Left ventricle myocardium inferior (tissue), 1 donor: ENCODE data around the gene LVRN. TPM values are rescaled to one million over a fixed set of nuclear protein-coding genes. Genes with fewer than 3 reads are reported as not detected.

ENCODE experiments used
- DNase-seq: peaks from one replicate; pipeline ENCODE4 v3.0.0-alpha.2; 2020
- H3K27ac ChIP-seq: fragments of 200-600 bp; replicated peaks from 2 replicates; pipeline ENCODE4 v1.8.0; 2021
- H3K27me3 ChIP-seq: fragments of 200-600 bp; 2 replicates; pipeline ENCODE4 v1.8.0; 2021; ENCODE audit warnings: low read depth
- H3K36me3 ChIP-seq: fragments of 200-600 bp; 2 replicates; pipeline ENCODE4 v1.8.0; 2021
- H3K4me1 ChIP-seq: fragments of 200-600 bp; 2 replicates; pipeline ENCODE4 v1.8.0; 2021
- H3K4me3 ChIP-seq: fragments of 200-600 bp; 2 replicates; pipeline ENCODE4 v1.8.0; 2021; ENCODE audit warnings: mild to moderate bottlenecking, moderate library complexity
- H3K9me3 ChIP-seq: fragments of 200-600 bp; replicated peaks from 2 replicates; pipeline ENCODE4 v1.8.0; 2021
- intact Hi-C: fragments of 100-400 bp; cut with micrococcal nuclease; formaldehyde crosslinking; loops from one replicate; pipeline ENCODE4 v1.11.0; 2022
- total RNA-seq: library from RNA; stranded (reverse); fragmentation: NEBNext Ultra II Directional; extraction: Animal tissue kit (Norgen Biotek cat#: 25700); gene quantifications from one replicate; pipeline ENCODE4 v1.2.1, GENCODE V29; 2021
- TF ChIP-seq, protein P1 (sequence below): fragments of 200-600 bp; IDR thresholded peaks from 2 replicates; pipeline ENCODE4 v1.8.0; 2021; ENCODE audit warnings: antibody characterized with exemption, mild to moderate bottlenecking, borderline replicate concordance
- donor health status: DM: no; HTN: yes; CAD: no; lungs with severe emphysema.

LVRN gene
- total RNA-seq, 1 donor from 2014 or later = 0.14 TPM

DNA sequence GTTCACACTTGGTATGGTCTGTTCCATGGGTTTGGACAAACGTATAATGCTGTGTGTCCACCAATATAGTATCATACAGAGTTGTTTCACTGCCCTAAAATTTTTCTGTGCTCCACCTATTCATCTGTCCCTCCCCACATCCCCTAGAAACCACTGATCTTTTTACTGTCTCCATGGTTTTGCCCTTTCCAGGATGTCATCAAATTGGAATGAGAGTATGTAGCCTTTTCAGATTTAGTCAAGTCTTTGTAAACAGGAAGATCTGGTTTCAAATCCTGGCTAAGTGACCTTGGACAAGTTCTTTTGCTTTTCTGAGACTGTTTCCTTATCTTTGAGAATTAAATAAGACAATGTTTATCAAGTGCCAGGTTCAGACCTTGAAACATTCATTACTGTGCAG is 13.2 kb upstream of the LVRN start:
- H3K27ac ChIP-seq = peak overlapping the region; percentile 9
- no peak overlapping the region for H3K4me3 ChIP-seq
- intact Hi-C loops = no loop called here
- no peaks in the 10 kb centered on the region for H3K9me3 ChIP-seq
- H3K36me3 ChIP-seq = no peaks in the 10 kb centered on the region
- no peaks in the 10 kb centered on the region for H3K4me1 ChIP-seq
- no peak for DNase-seq
- H3K27me3 ChIP-seq = no peaks in the 10 kb centered on the region
- TF ChIP-seq, protein P1, sequence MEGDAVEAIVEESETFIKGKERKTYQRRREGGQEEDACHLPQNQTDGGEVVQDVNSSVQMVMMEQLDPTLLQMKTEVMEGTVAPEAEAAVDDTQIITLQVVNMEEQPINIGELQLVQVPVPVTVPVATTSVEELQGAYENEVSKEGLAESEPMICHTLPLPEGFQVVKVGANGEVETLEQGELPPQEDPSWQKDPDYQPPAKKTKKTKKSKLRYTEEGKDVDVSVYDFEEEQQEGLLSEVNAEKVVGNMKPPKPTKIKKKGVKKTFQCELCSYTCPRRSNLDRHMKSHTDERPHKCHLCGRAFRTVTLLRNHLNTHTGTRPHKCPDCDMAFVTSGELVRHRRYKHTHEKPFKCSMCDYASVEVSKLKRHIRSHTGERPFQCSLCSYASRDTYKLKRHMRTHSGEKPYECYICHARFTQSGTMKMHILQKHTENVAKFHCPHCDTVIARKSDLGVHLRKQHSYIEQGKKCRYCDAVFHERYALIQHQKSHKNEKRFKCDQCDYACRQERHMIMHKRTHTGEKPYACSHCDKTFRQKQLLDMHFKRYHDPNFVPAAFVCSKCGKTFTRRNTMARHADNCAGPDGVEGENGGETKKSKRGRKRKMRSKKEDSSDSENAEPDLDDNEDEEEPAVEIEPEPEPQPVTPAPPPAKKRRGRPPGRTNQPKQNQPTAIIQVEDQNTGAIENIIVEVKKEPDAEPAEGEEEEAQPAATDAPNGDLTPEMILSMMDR = no peak

DNA sequence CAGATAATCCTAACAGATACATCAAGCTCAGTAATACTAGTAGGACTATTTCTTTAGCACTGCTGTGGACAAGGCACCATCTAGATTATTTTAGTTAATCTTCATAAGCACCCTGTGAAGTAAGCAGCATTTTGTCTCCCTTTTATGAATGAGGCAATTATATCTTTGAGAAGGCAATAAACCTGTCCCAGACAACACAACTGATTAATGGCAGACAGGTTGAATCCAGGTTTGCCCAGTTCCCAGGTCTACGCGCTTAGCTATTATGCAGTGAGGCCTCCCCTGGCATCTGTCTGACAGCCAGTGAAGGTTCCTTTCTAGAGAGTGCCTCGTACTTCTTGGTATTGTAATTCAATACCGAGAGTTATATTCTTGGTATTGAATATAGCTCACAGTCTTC is 9.7 kb upstream of the LVRN start:
- Histone ChIP-seq H3K36me3 (no peaks in the 10 kb centered on the region), H3K27me3 (peaks cover 21% of the 10 kb centered on the region), H3K4me1 (no peaks in the 10 kb centered on the region), H3K27ac (no peak overlapping the region), H3K4me3 (no peak overlapping the region), H3K9me3 (no peaks in the 10 kb centered on the region)
- no peak for DNase-seq
- TF ChIP-seq, protein P1 = no peak
- intact Hi-C loops = no loop called here

DNA sequence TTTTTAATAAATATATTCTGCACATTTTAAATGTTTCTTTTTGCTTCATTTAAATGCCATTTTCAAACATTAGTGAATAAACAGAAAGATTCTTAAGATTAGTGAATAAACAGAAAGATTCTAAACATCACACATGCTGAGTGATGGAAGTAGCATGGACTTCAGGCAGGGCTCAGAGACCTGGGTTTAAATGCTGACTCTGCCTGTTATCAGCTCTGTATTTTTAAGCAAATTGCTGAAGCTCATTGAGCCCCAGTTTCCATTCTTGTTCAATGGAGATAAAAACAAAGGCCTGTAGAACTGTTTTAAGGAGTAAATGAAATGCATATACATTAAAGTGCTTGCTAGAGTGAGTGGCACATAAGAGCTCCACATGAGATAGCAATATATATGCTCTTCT is 8.1 kb upstream of the LVRN start:
- no peaks in the 10 kb centered on the region for H3K36me3 ChIP-seq
- intact Hi-C loops = no loop called here

DNA sequence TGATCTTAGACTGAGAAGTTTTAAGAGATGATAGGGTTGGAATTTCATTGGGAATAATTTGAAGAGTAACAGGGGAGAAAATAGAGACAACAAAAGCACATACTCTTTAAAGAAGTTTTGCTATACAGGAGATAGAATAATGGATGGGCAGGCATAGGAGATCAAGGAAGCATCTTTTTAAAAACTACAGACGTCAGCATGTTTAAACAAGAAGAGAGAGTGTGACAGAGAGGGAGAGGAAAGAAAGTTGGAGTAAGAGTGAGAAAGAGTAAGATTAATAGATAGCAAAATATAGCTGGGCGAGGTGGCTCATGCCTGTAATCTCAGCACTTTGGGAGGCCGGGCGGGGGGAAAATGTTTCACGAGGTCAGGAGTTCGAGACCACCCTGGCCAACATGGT is 5.3 kb upstream of the LVRN start:
- no peak for DNase-seq
- no peaks in the 10 kb centered on the region for H3K9me3 ChIP-seq
- TF ChIP-seq, protein P1 = no peak
- intact Hi-C loops = no loop called here
- no peak overlapping the region for H3K4me3 ChIP-seq
- H3K4me1 ChIP-seq = peaks cover 7% of the 10 kb centered on the region
- no peak overlapping the region for H3K27ac ChIP-seq
- H3K36me3 ChIP-seq = no peaks in the 10 kb centered on the region
- H3K27me3 ChIP-seq = peaks cover 64% of the 10 kb centered on the region

More for the DNA sequence above, 8.1 kb upstream of the LVRN start:
- H3K9me3 ChIP-seq = no peaks in the 10 kb centered on the region
- no peaks in the 10 kb centered on the region for H3K4me1 ChIP-seq
- peaks cover 36% of the 10 kb centered on the region for H3K27me3 ChIP-seq
- DNase-seq = no peak
- no peak overlapping the region for H3K27ac ChIP-seq
- H3K4me3 ChIP-seq = no peak overlapping the region
- TF ChIP-seq, protein P1 = no peak

DNA sequence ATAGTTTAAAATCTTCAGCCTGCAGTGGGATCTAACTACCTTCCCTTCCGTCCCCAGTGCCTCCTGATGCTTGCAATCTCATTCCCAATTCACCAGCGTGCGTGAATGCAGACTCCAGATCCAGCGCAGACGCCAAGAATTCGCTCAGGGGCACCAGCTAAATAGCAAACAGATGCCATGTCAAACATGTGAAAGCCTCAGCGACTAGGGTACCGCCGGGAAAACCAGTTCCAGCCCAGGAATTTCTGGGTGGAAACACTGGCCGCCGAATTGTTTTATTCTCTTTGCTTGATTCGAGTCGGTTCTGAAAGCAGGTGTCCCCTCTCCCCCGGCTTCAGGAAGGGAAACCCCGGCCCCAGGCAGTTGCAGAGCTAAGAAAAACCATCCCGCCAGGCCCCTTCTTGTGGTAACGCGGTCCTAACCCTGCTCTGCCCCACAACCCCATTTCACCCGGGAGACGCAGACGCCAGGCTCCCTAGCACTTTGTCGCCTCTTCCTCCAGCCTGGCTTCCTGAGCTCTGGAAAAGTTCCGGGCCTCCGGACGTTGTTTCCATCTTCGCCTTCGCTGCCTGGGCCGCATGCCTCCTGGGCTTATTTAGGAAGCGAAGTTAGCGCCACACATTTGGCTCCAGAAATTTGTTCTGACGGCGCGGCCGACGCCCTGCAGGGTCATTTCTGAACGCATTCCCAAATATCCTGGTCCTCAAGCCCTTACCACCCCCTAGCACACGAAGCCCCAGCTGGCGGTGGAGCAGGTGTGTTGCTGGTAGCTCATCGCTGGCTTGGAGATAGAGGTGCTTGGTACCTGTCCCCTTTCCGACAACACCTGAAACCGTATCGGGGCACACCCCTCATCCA is 665 bp upstream of the LVRN start:
- TF ChIP-seq, protein P1 = no peak
- Histone ChIP-seq H3K27me3 (peaks cover 94% of the 10 kb centered on the region), H3K27ac (no peak overlapping the region), H3K9me3 (no peaks in the 10 kb centered on the region), H3K36me3 (no peaks in the 10 kb centered on the region), H3K4me1 (peaks cover 23% of the 10 kb centered on the region), H3K4me3 (peak overlapping the region; percentile 65)
- intact Hi-C loops = no loop called here
- no peak for DNase-seq
